GM18868 (cell line): ENCODE data around the gene TBX4.
"Not testable (repeated sequence)": the region's sequence is repeated elsewhere in the genome, so short reads cannot be mapped to it uniquely, and the experiment has no call there.

Source experiments
- ATAC-seq: cut with Tn5 transposase; IDR thresholded peaks from one replicate; pipeline ENCODE4 v1.9.1; 2021; ENCODE audit warnings: mild to moderate bottlenecking, moderate library complexity; ENCODE audit not compliant: unreplicated experiment

Gene TBX4

DNA sequence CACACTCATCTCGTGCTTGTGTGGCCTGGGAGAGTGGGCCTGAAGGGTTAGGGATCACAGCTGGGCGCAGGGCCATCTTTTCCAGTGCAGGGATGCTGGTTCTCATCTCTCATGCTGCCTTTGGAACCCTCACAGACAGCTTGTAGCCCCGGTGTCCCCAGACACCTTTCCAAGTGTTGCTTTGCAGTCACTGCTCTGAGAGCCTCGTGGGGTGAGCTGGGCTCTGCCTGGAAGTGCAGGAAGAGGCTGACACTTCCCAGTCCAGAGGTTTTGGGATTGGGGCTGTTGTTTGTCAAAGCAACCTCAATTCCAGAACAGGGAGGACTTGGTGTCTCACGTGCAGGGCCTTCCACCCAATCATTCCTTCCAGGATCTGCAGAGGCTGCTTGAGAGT, 28.2 kb downstream of the TBX4 start:
- no peak for ATAC-seq

DNA sequence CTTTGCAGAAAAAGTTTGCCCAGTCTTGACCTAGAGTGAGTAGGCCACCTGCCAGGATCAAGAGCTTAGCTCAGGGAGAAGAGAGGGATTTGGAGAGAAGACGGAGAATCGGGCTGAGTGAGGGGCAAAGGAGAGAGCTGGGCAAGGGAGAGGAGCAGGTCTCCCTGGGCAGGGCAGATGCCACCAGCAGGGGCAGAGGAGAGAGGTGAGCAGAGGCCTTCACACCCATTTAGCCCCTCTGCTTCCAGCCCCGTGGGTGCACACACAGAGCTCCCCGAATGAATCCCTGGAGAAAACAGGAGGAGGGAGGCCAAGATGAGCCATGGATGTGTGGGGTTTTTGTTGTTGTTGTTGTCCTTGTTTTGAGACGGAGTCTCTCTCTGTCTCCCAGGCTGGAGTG, 29.2 kb downstream of the TBX4 start:
- ATAC-seq, result no peak

DNA sequence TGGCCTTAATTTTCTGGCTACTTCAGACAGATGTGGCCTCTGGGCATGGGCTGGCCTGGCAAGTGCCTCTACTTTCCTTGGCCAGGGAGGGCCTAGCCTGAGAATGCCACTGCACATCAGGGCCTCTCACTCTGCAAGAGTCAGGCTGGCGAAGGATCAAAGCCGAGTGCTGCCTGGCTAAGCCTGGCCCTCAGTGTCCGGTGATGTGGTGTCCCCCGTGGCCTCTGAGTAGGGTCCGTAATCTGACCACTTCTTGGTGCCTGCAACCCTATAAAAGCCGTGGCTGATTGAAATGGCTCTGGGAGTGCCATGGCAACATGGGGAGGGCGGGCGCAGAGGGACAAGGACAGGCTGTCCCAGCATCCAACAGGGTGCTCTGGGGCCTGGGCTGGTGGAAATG, 30.2 kb downstream of the TBX4 start:
- ATAC-seq, result no peak

DNA sequence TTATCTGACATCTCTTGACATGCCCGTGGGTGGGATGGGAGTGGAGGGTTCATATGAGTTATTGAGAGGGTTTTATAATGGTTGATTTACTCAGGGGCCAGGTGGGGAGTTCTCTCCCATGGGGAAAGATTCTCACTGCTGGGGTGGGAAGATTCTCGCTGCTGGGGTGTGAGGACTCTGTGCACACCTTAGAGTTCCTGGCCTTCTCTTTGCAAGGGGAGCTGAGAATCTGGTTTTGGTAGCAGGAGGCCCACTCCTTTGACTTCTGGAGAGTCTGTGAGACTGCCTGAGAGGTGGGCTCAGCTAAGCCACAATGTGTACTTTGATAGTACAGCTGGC, 31.5 kb downstream of the TBX4 start:
- no peak for ATAC-seq

DNA sequence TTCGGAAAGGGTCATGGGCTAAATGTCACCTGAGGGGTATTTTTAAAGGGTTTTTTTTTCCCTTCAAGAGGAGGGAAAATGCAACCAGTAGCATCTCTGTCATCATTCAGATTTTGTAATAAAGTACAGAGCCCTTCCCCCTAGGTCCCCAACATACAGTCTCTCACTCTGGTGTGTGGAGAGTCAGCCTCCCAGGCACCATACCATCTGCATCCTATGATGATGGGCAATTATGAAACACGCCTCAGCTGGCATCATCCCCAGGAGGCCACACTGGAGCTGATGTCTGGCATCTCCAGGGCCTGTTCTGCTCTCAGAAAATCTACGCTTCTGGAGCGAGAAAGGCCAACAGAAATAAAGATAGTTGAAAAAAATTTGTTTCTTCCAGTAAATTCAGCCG, 32.0 kb downstream of the TBX4 start:
- no peak for ATAC-seq

DNA sequence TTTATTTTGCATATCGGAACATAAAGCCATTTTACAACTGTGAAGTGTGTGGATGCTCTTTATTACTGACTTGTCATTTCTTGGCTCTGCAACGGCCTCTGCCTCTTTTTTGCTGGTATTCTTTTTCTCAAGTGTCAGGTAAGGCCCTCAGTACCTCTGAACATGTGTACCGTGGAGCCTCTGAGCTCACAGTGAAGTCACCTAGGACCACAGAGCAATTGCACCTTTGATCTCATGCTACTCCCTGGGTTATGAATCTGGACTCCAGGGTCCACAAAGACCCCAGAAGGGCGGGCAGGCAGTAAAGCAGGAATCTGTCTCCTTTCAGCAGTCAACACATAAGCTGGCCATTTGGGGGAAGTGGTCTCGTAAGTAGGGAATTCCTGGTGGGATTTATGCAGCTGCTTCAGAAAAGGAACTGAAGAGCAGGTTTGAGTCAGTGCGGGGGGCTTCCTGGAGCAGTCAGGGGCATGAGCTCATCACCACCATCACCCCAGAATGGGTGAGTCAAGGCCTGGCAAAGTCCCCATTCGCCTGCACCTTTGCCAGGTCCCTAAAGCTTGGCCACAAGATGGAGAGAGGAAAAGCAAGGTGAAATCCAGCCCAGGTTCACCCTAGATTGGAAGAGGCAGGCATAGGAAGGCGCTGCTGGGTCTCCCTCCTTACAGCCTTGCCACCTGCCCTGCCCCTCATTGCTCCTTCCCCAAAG, 33.0 kb downstream of the TBX4 start:
- no peak for ATAC-seq

DNA sequence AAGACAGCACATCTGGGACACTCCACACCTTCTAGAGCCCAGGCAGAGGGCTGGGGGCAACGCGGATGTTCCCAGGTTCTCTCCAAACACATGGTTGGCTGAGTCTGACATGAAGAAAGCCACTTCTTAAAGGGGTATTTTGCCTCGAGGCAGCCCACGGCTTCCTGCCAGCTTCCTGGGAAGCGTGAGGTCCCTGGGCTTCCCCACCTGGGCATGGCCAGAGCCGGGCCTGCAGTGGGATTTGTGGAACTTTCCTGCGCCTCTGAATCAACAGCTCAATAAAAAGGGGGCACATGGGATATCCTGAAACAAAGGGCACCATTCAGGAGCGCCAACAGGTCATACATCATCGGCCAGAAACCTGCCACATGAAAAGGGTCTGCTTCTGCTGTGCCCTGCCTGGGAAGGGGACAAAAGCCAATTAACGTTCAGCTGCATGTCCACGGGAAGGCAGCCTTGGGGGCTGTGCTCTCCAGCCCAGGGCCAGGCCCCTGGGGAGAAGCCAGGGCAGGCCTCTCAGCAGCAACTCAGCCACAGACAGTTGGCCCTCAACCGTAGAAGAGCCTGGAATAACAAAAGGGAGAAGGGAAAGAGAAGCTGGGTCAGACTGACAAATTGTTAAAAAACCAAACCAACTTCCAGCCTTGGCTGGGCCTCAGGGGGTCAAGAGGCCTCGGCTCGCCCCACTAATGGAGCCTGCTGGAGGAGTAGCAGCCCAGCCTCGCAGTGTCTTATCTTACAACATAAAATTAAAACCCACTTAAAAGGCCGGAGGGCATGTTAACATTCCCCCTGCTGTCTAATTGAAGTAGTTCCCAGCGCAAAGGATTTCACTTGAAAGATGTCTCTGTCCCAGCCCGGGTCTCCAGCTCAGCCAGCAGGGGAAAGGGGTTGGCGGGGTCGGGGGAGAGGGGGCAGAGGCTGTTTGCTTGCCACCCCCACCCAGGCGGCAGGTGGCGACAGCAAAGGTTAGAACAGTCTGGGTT, 34.2 kb downstream of the TBX4 start:
- no peak for ATAC-seq

DNA sequence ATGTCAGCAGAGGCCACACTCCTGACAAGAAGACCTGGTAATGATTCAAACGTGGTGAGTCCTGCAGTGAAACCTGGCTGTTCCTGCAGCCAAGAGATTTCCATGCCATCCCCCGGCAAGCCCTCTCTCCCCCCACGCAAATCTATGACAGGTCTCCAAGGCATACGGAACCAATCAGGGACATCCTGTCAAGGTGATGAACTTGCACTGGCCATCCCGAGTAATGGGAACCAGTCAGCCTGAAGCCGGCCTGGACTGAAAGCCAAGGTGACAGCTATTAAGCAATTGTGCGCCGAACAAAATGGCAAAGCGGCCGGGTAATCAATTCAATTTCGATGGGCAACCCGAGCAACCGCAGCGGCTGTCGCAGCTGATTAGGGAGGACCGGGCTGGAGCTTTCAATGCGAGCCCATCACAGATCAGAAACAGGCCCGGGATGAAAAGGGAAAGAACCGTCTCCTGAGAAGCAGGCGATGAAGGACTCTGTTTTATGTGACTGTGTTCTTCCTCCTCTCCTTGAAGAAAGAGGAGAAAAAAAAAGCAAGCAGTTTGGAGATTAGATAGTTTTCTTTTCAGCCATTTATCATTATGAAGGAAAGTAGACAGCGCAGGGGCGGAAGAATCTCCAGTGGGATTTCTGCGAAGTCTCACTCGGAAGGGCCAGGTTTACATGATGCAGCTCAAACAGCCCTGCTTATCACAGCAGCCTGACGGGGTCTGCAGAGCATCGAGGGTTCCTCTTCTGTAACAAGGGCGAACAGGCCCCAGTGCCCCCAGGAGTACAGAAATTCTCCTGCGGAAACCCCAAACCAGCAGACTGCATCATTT, 35.2 kb downstream of the TBX4 start:
- no peak for ATAC-seq

DNA sequence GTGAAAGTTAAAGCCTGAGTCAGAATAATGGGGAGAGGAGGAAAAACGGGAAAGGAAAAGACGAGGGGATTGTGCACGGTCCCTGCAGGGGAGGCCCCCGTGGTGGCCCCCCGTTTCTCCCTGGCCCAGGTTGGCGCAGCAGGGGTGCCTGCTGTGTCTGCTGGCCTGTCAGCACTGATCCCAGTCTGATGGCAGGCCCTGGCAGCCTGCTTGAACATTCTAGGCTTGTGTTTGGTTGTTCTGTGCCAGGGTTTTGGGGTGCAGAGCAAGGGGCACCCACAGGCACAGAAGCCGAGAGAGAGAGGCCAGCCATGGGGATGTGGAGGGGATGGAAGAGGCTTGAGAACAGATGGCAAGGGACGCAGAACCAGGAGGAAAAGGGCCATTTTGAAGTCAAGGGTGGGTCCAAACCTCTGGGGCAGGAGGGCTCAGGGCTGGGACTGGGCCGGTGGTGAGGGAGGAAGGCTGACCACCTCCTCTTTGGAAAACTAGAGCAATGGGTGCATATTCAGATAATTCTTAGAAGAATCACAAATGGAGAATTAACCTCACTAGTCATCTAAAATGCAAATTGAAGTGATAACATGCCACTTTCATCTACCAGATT, 35.9 kb downstream of the TBX4 start:
- no peak for ATAC-seq

DNA sequence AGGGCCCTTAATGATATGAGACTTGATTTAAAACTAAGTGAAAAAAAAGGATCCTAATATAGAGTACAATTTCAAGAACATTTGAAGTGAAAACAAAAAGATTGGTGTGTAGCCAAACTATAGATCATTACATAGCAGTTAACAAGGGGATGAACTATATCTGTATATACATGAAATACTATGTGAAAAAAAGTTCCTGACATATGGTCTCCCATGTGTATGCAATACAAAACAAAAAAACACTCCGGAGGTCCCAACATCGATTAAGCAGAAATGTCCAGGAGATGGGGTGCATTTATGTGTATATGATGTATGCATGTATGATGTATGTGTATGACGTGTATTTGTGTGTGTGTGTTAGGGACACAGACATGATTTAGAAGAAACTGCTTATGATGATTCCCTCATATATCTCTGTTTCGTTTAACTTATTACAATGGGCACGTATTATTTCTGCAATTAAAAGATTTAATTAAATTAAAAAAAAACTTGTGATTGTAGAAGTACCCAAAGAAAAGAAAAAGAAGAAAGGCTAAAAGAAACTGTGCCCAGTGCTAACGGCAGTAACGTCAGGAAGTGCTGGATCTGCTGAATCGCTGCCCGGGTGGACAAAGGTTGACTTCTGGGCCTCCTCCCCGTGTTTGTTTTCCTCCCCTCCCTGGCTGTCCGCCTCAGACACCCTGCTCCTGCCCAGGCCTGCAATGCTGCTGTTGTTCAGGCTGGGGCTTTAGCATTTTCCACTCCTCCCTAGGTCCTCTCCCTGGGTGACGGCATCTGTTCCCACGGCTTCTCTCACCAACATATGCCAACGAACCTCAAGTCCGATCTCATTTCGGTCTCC, 36.9 kb downstream of the TBX4 start:
- no peak for ATAC-seq

DNA sequence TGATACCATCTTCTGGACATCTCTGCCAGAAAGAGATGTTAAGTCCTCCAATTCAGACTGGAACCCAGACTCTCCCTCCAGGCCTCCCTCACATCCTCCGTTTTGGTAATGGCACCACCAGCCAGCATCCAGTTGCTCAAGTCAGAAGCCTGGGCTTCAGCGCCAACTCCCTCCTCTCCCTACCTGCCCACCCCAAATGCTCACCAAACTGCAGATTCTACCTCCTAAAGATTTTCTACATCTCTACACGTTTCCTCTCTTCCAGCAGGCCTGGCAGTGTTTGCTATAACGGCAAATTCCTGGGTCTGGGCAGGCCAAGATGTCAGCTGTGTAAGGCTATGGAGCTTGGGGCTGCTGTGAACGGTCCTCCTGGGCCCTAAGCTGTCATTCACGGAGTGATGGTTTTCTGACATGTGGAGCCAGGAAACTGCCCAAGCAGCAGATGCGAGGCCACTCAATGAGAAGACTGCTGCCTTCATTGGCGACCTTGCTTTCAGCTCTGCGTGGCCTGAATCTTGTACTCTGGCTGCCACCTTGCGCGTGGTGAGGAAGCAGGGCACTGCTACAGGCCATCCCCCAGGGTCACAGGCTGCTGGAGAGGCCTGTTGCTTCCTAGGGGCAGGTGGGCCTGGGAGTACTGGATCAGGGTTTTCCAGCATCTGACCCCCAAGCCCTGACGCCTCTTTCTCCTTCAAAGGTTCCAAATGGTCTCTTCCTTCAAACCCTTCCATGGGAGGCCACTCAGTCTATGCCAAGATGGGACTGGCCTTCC, 37.7 kb downstream of the TBX4 start:
- ATAC-seq, result no peak

DNA sequence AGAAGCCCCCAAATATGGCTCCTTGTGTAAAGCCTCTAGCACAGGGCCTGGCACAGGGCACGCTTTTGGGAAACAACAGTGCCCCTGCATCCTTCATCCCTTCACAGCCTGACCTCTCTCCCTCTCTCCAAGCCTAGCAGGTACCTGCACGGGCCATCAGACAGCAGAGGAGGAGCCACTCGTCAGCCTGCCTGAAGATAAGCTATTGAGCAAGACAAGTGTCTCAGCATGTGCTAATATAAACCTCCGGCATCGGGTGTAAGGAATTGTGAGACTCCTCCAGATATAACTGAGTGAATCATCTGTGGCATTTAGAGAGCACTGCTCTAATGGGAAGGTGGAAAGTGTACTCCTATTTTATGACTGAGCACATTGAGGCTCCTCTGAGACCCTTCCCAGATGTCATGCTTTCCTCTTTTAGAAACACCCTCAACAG, 38.3 kb downstream of the TBX4 start:
- no peak for ATAC-seq

DNA sequence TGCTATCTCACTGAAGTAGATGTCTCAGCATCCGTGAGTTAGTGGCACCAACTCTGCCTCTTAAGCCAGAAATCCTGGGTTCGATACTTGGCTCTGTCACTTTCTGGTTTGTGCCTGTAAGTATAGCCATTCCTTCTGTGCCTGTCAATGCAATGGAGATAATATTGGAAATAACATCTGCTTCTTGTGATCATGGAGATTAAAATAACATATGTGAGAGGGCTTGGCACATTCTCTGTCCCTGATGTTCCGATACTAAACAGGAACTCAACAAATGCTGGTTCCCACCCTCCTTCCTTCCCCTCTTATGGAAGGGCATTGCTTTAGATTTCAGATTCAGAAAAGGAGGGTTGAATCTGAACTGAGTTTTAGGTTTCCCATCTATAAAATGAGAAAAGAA, 39.8 kb downstream of the TBX4 start:
- no peak for ATAC-seq

DNA sequence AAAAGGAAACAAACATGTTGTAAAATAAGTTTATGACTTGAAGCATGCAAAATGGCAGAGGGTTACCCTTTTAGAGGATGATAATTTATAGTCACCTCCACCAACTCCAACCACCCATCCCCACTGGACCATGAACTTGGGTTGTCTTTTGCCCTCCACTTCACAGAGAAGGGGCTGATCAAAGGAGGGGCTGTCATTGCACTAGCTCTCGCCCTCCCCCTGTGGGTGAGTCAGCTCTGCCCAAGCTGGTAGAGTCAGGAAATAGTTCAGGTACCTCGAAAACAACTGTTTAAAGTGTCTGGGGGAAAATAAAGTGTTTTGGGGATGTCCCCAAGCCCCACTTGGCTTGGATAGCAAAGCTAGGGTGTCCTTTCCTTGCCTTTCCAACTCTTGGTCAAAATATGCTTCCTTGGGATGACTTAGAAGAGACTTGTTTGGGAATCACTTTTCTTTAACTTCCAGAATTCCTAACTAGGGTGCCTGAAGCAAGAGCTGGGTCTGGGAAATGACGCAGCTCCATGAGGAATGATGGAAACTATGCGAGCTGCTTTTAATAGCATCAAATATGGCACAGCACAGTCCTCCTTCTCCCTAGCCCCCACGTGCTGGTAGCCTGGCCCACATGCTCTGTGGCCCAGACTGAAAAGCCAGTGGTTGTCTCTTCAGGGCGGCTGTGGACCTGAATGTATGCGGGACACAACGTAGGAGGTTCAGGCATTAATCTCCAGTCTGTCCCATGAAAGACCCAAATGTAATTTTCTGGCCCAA, 40.7 kb downstream of the TBX4 start:
- ATAC-seq, result no peak

DNA sequence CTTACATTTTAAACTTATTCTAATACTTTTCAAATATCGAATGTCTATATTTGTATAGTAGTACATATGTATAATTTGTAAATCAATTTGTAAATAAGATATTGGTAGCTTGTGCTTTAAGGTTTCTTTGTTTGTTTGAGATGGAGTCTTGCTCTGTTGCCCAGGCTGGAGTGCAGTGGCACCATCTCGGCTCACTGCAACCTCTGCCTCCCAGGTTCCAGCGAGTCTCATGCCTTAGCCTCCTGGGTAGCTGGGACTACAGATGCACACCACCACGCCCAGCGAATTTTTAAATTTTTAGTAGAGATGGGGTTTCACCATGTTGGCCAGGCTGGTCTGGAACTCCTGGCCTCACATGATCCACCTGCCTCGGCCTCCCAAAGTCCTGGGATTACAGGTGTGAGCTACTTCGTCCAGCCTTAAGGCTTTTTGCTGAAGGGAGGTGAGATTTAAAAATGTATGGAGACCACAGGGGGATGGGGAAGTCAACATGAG, 41.7 kb downstream of the TBX4 start:
- not testable (repeated sequence) for ATAC-seq

DNA sequence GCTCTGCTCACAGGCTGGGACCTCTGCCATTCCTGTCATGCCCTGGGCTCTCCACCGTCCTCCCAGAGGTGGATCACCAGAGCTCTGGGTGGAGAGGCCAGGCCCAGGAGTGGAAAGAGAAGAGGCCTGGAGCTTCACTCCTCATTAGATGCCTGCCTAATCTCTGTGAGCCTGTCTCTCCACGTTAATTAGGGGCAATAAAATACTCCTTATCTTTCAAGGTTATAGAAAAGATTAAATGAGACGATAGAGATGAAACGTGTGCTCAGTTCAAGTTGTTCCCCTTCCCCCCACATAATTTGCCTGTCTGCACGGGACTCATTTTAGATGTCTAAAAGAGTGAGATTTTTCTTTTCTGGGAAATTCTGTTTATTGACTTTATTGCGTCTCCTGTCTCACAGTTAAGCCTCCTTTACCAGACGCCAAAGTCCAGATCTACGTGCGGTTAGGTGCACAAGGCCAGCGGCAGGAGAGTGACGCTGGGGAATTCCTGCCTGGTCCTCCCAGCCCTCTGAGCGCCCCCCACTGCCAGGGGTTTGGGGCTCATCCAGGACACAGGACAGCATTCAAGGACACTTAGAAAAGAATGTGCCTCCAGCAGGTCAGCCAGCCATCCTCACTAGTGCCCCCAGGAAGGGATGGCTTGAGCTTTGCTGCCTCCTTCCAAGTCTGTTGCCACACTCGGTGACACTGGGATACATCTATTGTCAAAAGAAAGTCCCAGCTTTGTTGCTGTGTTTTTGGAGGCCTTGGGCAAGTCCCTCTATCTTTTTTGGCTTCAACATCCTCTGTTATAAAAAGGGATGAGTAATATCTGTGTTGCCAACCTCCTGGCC, 42.3 kb downstream of the TBX4 start:
- ATAC-seq, result peak; percentile 5

DNA sequence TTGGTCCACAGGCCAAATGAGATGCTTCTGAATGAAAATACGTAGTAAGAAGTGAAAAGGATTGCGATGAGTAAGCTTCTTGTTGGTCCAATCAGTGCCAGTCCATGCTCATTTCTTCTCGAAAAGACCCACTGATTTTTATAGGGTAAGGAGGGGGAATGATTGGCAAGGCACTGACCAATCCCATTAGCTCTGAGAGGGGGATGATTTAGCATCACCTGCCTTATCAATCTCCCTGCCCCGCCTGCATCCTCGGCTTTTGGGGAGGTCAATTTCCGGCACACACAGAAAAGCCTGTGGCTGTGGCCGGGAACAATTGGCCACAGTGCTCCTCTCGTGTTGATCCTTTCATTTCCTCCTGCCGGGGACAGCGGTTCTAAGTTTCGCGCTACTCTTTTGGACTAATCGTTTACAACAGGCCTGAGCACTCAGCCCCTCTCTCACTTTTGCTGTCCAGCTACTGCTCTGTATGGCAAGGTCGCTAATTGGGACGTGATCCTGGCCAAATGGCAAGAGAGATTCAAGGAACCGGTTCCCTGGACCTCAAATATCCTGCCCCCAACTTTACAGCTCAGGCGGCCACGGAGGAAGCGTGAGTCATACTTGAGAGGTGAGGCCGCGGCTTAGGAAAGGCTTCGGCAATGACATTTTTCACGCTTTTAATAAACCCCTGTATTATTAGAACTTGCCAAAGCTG, 43.1 kb downstream of the TBX4 start:
- peak; percentile 74 for ATAC-seq
